H9 (cell line): ENCODE data around the gene LKAAEAR1. TPM values are rescaled to one million over a fixed set of nuclear protein-coding genes. Genes with fewer than 3 reads are reported as not detected.

ENCODE experiments used
- DNase-seq: peaks from one replicate; pipeline ENCODE4 v3.0.0-alpha.2; 2017
- H2AFZ ChIP-seq: one replicate; pipeline ENCODE4 v1.6.1; 2013; ENCODE audit warnings: mild to moderate bottlenecking, low read length, control low read depth, moderate library complexity
- H2AK5ac ChIP-seq: 2 replicates; pipeline ENCODE4 v1.6.1; 2013; ENCODE audit warnings: low read length, control low read depth, mixed read lengths; ENCODE audit not compliant: insufficient read length
- H2BK120ac ChIP-seq: one replicate; pipeline ENCODE4 v1.6.1; 2013; ENCODE audit warnings: low read depth, mild to moderate bottlenecking, low read length, control low read depth, inconsistent platforms; ENCODE audit not compliant: poor library complexity, severe bottlenecking
- H2BK12ac ChIP-seq: 2 replicates; pipeline ENCODE4 v1.6.1; 2013; ENCODE audit warnings: low read length, control low read depth, mixed read lengths, low read depth; ENCODE audit not compliant: insufficient read length
- H2BK15ac ChIP-seq: 2 replicates; pipeline ENCODE4 v1.6.1; 2013; ENCODE audit warnings: low read depth, low read length, control low read depth
- H2BK20ac ChIP-seq: one replicate; pipeline ENCODE4 v1.6.1; 2013; ENCODE audit warnings: low read depth, mild to moderate bottlenecking, low read length, control low read depth, inconsistent platforms; ENCODE audit not compliant: poor library complexity, severe bottlenecking
- H2BK5ac ChIP-seq: 2 replicates; pipeline ENCODE4 v1.6.1; 2013; ENCODE audit warnings: low read length, control low read depth, mixed read lengths; ENCODE audit not compliant: insufficient read length
- H3K14ac ChIP-seq: 2 replicates; pipeline ENCODE4 v1.6.1; 2013; ENCODE audit warnings: low read length, control low read depth; ENCODE audit not compliant: insufficient read depth
- H3K18ac ChIP-seq: 2 replicates; pipeline ENCODE4 v1.6.1; 2013; ENCODE audit warnings: low read depth, mild to moderate bottlenecking, mixed read lengths, low read length, control low read depth; ENCODE audit not compliant: insufficient read length
- H3K23ac ChIP-seq: 2 replicates; pipeline ENCODE4 v1.6.1; 2013; ENCODE audit warnings: low read length, control low read depth, mixed read lengths, low read depth; ENCODE audit not compliant: insufficient read length
- H3K23me2 ChIP-seq: 2 replicates; pipeline ENCODE4 v1.6.1; 2013; ENCODE audit warnings: low read depth, mild to moderate bottlenecking, mixed read lengths, low read length, control low read depth; ENCODE audit not compliant: insufficient read length, poor library complexity, severe bottlenecking
- H3K27ac ChIP-seq: 2 replicates; pipeline ENCODE4 v1.5.1; 2013; ENCODE audit warnings: low read length, control low read depth, mixed read lengths, low read depth; ENCODE audit not compliant: insufficient read length
- H3K27me3 ChIP-seq: 2 replicates; pipeline ENCODE4 v1.6.1; 2013; ENCODE audit warnings: low read length, control low read depth, inconsistent platforms; ENCODE audit not compliant: insufficient read depth
- H3K4ac ChIP-seq: 2 replicates; pipeline ENCODE4 v1.6.1; 2013; ENCODE audit warnings: low read depth, mild to moderate bottlenecking, control low read depth, inconsistent platforms, low read length, moderate library complexity
- H3K4me1 ChIP-seq: 2 replicates; pipeline ENCODE4 v1.6.1; 2013; ENCODE audit warnings: low read length, control low read depth, inconsistent platforms; ENCODE audit not compliant: insufficient read depth
- H3K4me2 ChIP-seq: 2 replicates; pipeline ENCODE4 v1.6.1; 2013; ENCODE audit warnings: low read length, control low read depth, mixed read lengths; ENCODE audit not compliant: insufficient read length, insufficient read depth
- H3K56ac ChIP-seq: 2 replicates; pipeline ENCODE4 v1.6.1; 2013; ENCODE audit warnings: low read depth, mild to moderate bottlenecking, mixed read lengths, low read length, control low read depth; ENCODE audit not compliant: insufficient read length
- H3K79me1 ChIP-seq: 2 replicates; pipeline ENCODE4 v1.6.1; 2013; ENCODE audit warnings: low read depth, mild to moderate bottlenecking, moderate library complexity, low read length, control low read depth, inconsistent platforms; ENCODE audit not compliant: insufficient read depth, poor library complexity, severe bottlenecking
- H3K79me2 ChIP-seq: 2 replicates; pipeline ENCODE4 v1.6.1; 2013; ENCODE audit warnings: low read length, control low read depth, inconsistent platforms; ENCODE audit not compliant: insufficient read depth
- H3K9ac ChIP-seq: 2 replicates; pipeline ENCODE4 v1.6.1; 2013; ENCODE audit warnings: low read length, control low read depth, mixed read lengths; ENCODE audit not compliant: insufficient read length; ENCODE audit errors: extremely low read depth
- H3K9me3 ChIP-seq: one replicate; pipeline ENCODE4 v1.6.1; 2013; ENCODE audit warnings: low read depth, low read length, inconsistent platforms; ENCODE audit not compliant: control insufficient read depth
- H3T11ph ChIP-seq: one replicate; pipeline ENCODE4 v1.6.1; 2013; ENCODE audit warnings: mild to moderate bottlenecking, low read length, control low read depth, inconsistent platforms
- H4K20me1 ChIP-seq: one replicate; pipeline ENCODE4 v1.6.1; 2013; ENCODE audit not compliant: control insufficient read depth, insufficient read length, insufficient read depth
- H4K5ac ChIP-seq: 2 replicates; pipeline ENCODE4 v1.6.1; 2013; ENCODE audit warnings: low read depth, mild to moderate bottlenecking, mixed read lengths, low read length, control low read depth; ENCODE audit not compliant: insufficient read length
- H4K8ac ChIP-seq: replicated peaks from 2 replicates; pipeline ENCODE4 v1.6.1; 2013; ENCODE audit warnings: low read length, control low read depth, mixed read lengths, low read depth; ENCODE audit not compliant: insufficient read length
- H4K91ac ChIP-seq: 2 replicates; pipeline ENCODE4 v1.6.1; 2013; ENCODE audit warnings: low read depth, mild to moderate bottlenecking, moderate library complexity, mixed read lengths, low read length, control low read depth; ENCODE audit not compliant: insufficient read length
- H3K27ac Mint-ChIP-seq, 3 experiments: 2 replicates in 2 of 3; 3 replicates in 1 of 3; pipeline ENCODE4 v1.8.0; 2020 to 2021; ENCODE audit warnings: mixed read lengths in 3 of 3, mild to moderate bottlenecking in 1 of 3, moderate library complexity in 1 of 3
- H3K27me3 Mint-ChIP-seq: 2 replicates; pipeline ENCODE4 v1.8.0; 2021; ENCODE audit warnings: low read depth, mild to moderate bottlenecking, moderate library complexity, mixed read lengths
- H3K36me3 Mint-ChIP-seq, 3 experiments: 2 replicates in 2 of 3; 3 replicates in 1 of 3; pipeline ENCODE4 v1.8.0; 2020 to 2021; ENCODE audit warnings: low read depth in 3 of 3, mixed read lengths in 3 of 3; ENCODE audit not compliant: insufficient read depth in 1 of 3
- H3K4me1 Mint-ChIP-seq, 2 experiments: 2 replicates each; pipeline ENCODE4 v1.8.0; 2020; ENCODE audit warnings: mixed read lengths in 2 of 2
- H3K4me3 Mint-ChIP-seq, 2 experiments: 2 replicates in 1 of 2; 3 replicates in 1 of 2; pipeline ENCODE4 v1.8.0; 2020 to 2021; ENCODE audit warnings: mild to moderate bottlenecking in 2 of 2, mixed read lengths in 2 of 2, moderate library complexity in 1 of 2
- H3K9me3 Mint-ChIP-seq, 2 experiments: 2 replicates in 1 of 2; 3 replicates in 1 of 2; pipeline ENCODE4 v1.8.0; 2020; ENCODE audit warnings: mild to moderate bottlenecking in 2 of 2, mixed read lengths in 2 of 2, moderate library complexity in 1 of 2
- WGBS: extraction: QIAGEN DNeasy Blood & Tissue Kit; methylation state at CpG from one replicate; pipeline ENCODE4 v1.1.7; 2013; ENCODE audit warnings: missing lambda C conversion rate, low lambda C conversion rate, mixed read lengths; ENCODE audit not compliant: insufficient read length; ENCODE audit errors: extremely low coverage; 5-methylcytosine and 5-hydroxymethylcytosine counted together
- total RNA-seq: library from RNA; stranded (reverse); gene quantifications from 2 replicates; pipeline ENCODE4 v1.2.1, GENCODE V29; 2021
- TF ChIP-seq, protein P1 (sequence below): fragments of 200-600 bp; sonication (generic); conservative IDR thresholded peaks from 3 replicates; pipeline ENCODE4 v1.8.0; 2021; ENCODE audit warnings: antibody characterized with exemption, mild to moderate bottlenecking

LKAAEAR1 gene
- total RNA-seq, 1 experiment from 2014 or later: 0.39 TPM

DNA sequence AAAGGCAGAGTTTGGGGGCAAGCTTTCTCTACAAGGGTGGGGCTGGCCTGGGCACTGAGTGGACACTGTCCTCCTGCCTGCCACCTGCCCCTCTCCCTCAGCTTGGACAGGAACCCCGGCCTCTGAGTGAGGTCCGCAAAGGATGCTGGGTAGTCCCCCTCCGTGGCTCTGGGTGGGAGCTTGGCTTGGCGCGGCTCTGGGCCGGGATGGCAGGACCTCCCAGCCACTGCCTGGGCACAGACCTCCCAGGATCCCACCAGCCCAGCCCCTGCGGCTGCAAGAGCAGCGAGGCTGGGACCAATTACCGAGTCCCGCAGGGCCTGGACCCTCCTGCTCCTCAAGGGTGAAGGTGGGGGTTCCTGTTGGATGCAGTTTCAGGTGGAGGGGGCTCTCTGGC lies 31.9 kb downstream of the LKAAEAR1 start:
- no peak overlapping the region for H3T11ph ChIP-seq
- no peak for DNase-seq
- no peak overlapping the region for H2AFZ ChIP-seq
- H2BK15ac ChIP-seq: no peak overlapping the region
- H3K14ac ChIP-seq: no peak overlapping the region
- H3K23ac ChIP-seq: no peak overlapping the region
- H4K91ac ChIP-seq: no peak overlapping the region
- no peak overlapping the region for H3K4me3 Mint-ChIP-seq
- H3K36me3 Mint-ChIP-seq: no peaks in the 10 kb centered on the region; a peak in 1 of 7 replicates
- H4K5ac ChIP-seq: no peak overlapping the region
- no peaks in the 10 kb centered on the region for H3K4me1 ChIP-seq
- H2BK120ac ChIP-seq: no peak overlapping the region
- no peak overlapping the region for H2BK12ac ChIP-seq
- no peaks in the 10 kb centered on the region for H4K20me1 ChIP-seq
- H3K9me3 Mint-ChIP-seq: no peaks in the 10 kb centered on the region; a peak in 1 of 5 replicates
- H3K9ac ChIP-seq: no peak overlapping the region
- H2BK20ac ChIP-seq: no peak overlapping the region
- no peak overlapping the region for H4K8ac ChIP-seq
- no peaks in the 10 kb centered on the region for H3K23me2 ChIP-seq
- no CpG with 5 or more reads among the region's 10 CpGs for WGBS
- no peaks in the 10 kb centered on the region for H3K9me3 ChIP-seq
- H3K56ac ChIP-seq: no peak overlapping the region
- H3K18ac ChIP-seq: no peak overlapping the region
- H3K27ac Mint-ChIP-seq: no peak overlapping the region
- H2AK5ac ChIP-seq: no peak overlapping the region
- H3K79me1 ChIP-seq: no peaks in the 10 kb centered on the region
- H3K27me3 Mint-ChIP-seq: peaks cover 45% of the 10 kb centered on the region
- H3K27ac ChIP-seq: no peak overlapping the region
- H2BK5ac ChIP-seq: no peak overlapping the region
- TF ChIP-seq, protein P1, sequence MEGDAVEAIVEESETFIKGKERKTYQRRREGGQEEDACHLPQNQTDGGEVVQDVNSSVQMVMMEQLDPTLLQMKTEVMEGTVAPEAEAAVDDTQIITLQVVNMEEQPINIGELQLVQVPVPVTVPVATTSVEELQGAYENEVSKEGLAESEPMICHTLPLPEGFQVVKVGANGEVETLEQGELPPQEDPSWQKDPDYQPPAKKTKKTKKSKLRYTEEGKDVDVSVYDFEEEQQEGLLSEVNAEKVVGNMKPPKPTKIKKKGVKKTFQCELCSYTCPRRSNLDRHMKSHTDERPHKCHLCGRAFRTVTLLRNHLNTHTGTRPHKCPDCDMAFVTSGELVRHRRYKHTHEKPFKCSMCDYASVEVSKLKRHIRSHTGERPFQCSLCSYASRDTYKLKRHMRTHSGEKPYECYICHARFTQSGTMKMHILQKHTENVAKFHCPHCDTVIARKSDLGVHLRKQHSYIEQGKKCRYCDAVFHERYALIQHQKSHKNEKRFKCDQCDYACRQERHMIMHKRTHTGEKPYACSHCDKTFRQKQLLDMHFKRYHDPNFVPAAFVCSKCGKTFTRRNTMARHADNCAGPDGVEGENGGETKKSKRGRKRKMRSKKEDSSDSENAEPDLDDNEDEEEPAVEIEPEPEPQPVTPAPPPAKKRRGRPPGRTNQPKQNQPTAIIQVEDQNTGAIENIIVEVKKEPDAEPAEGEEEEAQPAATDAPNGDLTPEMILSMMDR: no peak
- H3K27me3 ChIP-seq: peaks cover 12% of the 10 kb centered on the region; the same call in 1 of the 2 replicates
- H3K4me2 ChIP-seq: no peak overlapping the region
- H3K79me2 ChIP-seq: no peaks in the 10 kb centered on the region
- no peak overlapping the region for H3K4ac ChIP-seq
- H3K4me1 Mint-ChIP-seq: peaks cover 16 to 21% of the 10 kb centered on the region in 2 experiments
